Measurements from ENCODE around the gene HMGXB4. TPM values are rescaled to one million over a fixed set of nuclear protein-coding genes. Genes with fewer than 3 reads are reported as not detected.

HMGXB4 gene
- polyA plus RNA-seq, 1 donor (not counting 4 experiments of a cell fraction or from before 2014, with no cell fraction given): 22.6 TPM

DNA sequence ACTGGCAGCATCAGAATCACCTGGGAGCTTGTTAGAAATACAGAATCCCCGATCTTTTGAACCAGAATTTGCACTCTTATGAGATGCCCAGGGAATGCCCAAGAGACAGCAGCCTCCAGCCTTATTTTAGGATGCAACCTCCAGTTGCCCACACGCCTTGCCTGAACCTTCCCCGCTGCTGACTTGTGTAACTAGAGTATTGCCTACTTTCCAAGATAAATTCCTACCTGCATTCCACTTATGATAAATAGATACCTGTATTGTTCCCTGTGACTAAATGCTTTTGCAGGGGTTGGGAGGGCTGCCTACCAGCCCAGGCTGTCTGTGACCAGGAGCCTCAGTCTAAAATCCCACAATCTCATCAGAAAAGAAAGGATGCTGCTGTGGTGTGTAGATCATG lies 44.3 kb upstream of the HMGXB4 start:
- H3K4me2 ChIP-seq (ENCODE audit: control insufficient read depth, extremely low read depth, insufficient read depth, low read depth, low read length): no peak overlapping the region
- peaks cover 2% of the 10 kb centered on the region for H3K9me3 ChIP-seq (ENCODE audit: control insufficient read depth, low read depth, low read length)
- H3K79me2 ChIP-seq (ENCODE audit: control insufficient read depth, insufficient read depth, low read length): no peaks in the 10 kb centered on the region
- no peaks in the 10 kb centered on the region for H3K9me1 ChIP-seq (ENCODE audit: control insufficient read depth, extremely low read depth, insufficient read depth, low read length)
- H3K9ac ChIP-seq (ENCODE audit: control insufficient read depth, extremely low read depth, insufficient read depth, low read length): no peak overlapping the region
- H3K36me3 ChIP-seq (ENCODE audit: control insufficient read depth in 2 of 2, extremely low read depth in 1 of 2, insufficient read depth in 2 of 2, low read length in 2 of 2): no peaks in the 10 kb centered on the region
- H3K4me1 ChIP-seq (ENCODE audit: control insufficient read depth, extremely low read depth, insufficient read depth, low read length): no peaks in the 10 kb centered on the region
- dilution Hi-C loops (cut with MboI; ENCODE audit: extremely low pct_ligation_motif_present, low sequenced_read_pairs): no loop called here
- FAIRE-seq: no peak
- H3K4me3 ChIP-seq (ENCODE audit: control insufficient read depth in 2 of 3, extremely low read depth in 1 of 3, insufficient read depth in 2 of 3, low read depth in 1 of 3, low read length in 3 of 3): no peak overlapping the region
- no peak for DNase-seq (ENCODE audit: low read depth, low spot score)
- H3K27ac ChIP-seq (ENCODE audit: control insufficient read depth, insufficient read depth, low read length): no peak overlapping the region
- no peak for TF ChIP-seq EZH2 (IDR thresholded peaks at IDR 0.05; ENCODE audit: low read length)
- TF ChIP-seq, protein P1, sequence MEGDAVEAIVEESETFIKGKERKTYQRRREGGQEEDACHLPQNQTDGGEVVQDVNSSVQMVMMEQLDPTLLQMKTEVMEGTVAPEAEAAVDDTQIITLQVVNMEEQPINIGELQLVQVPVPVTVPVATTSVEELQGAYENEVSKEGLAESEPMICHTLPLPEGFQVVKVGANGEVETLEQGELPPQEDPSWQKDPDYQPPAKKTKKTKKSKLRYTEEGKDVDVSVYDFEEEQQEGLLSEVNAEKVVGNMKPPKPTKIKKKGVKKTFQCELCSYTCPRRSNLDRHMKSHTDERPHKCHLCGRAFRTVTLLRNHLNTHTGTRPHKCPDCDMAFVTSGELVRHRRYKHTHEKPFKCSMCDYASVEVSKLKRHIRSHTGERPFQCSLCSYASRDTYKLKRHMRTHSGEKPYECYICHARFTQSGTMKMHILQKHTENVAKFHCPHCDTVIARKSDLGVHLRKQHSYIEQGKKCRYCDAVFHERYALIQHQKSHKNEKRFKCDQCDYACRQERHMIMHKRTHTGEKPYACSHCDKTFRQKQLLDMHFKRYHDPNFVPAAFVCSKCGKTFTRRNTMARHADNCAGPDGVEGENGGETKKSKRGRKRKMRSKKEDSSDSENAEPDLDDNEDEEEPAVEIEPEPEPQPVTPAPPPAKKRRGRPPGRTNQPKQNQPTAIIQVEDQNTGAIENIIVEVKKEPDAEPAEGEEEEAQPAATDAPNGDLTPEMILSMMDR (optimal IDR thresholded peaks at IDR 0.05 in 1 of 3, IDR thresholded peaks at IDR 0.05 in 1 of 3, conservative IDR thresholded peaks at IDR 0.05 in 1 of 3; ENCODE audit: extremely low read depth in 1 of 3, insufficient read depth in 2 of 3, low read length in 3 of 3): no peak
- H4K20me1 ChIP-seq (ENCODE audit: control insufficient read depth, extremely low read depth, insufficient read depth, low read length): no peaks in the 10 kb centered on the region
- no peaks in the 10 kb centered on the region for H3K27me3 ChIP-seq (ENCODE audit: control insufficient read depth, extremely low read depth, insufficient read depth, low read length)
- no peak overlapping the region for H2AFZ ChIP-seq (ENCODE audit: control insufficient read depth, low read length)

DNA sequence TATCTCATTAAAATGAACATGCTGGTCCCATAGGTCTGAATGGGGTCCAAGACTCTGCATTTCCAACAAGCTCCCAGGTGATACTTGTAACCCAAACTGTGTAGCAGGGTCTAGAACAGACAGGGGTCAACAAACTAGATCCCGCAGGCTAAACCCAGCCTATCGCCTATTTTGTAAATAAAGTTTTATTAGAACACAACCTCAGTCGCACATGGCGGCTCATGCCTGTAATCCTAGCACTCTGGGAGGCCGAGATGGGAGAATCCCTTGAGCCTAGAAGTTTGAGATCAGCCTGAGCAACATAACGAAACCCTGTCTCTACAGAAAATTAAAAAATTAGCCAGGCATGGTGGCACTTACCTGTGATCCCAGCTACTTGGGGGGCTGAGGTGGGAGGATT lies 42.3 kb upstream of the HMGXB4 start:
- Histone ChIP-seq H3K9me1 (ENCODE audit: control insufficient read depth, extremely low read depth, insufficient read depth, low read length) (no peaks in the 10 kb centered on the region), H3K4me1 (ENCODE audit: control insufficient read depth, extremely low read depth, insufficient read depth, low read length) (no peaks in the 10 kb centered on the region), H2AFZ (ENCODE audit: control insufficient read depth, low read length) (no peak overlapping the region), H3K4me2 (ENCODE audit: control insufficient read depth, extremely low read depth, insufficient read depth, low read depth, low read length) (no peak overlapping the region), H3K36me3 (ENCODE audit: control insufficient read depth in 2 of 2, extremely low read depth in 1 of 2, insufficient read depth in 2 of 2, low read length in 2 of 2) (no peaks in the 10 kb centered on the region), H3K4me3 (ENCODE audit: control insufficient read depth in 2 of 3, extremely low read depth in 1 of 3, insufficient read depth in 2 of 3, low read depth in 1 of 3, low read length in 3 of 3) (no peak overlapping the region), H4K20me1 (ENCODE audit: control insufficient read depth, extremely low read depth, insufficient read depth, low read length) (no peaks in the 10 kb centered on the region), H3K9me3 (ENCODE audit: control insufficient read depth, low read depth, low read length) (peaks cover 2% of the 10 kb centered on the region), H3K79me2 (ENCODE audit: control insufficient read depth, insufficient read depth, low read length) (no peaks in the 10 kb centered on the region), H3K9ac (ENCODE audit: control insufficient read depth, extremely low read depth, insufficient read depth, low read length) (no peak overlapping the region), H3K27me3 (ENCODE audit: control insufficient read depth, extremely low read depth, insufficient read depth, low read length) (no peaks in the 10 kb centered on the region), H3K27ac (ENCODE audit: control insufficient read depth, insufficient read depth, low read length) (no peak overlapping the region)
- dilution Hi-C loops (cut with MboI; ENCODE audit: extremely low pct_ligation_motif_present, low sequenced_read_pairs): no loop called here
- TF ChIP-seq, protein P1 (optimal IDR thresholded peaks at IDR 0.05 in 1 of 3, IDR thresholded peaks at IDR 0.05 in 1 of 3, conservative IDR thresholded peaks at IDR 0.05 in 1 of 3; ENCODE audit: extremely low read depth in 1 of 3, insufficient read depth in 2 of 3, low read length in 3 of 3): no peak
- no peak for TF ChIP-seq EZH2 (IDR thresholded peaks at IDR 0.05; ENCODE audit: low read length)
- no peak for FAIRE-seq
- no peak for DNase-seq (ENCODE audit: low read depth, low spot score)
